Endothelial cell of umbilical vein (primary cell): ENCODE data around the gene NR2C2. TPM values are rescaled to one million over a fixed set of nuclear protein-coding genes. Genes with fewer than 3 reads are reported as not detected.

Experiments
- BruUV-seq: library from RNA; stranded (reverse); fragments of 400-500 nt; replicated peaks from 2 replicates; lab custom pipeline; 2021; lab: Mats Ljungman, UMichigan
- CTCF ChIA-PET: fragments of 300-600, 350-600 bp; sonication (Branson Sonifier 250); formaldehyde crosslinking; loops from one replicate; lab custom pipeline; 2021; ENCODE audit warnings: antibody characterized with exemption, inconsistent platforms; lab: Charles Lee
- POLR2A ChIA-PET: fragments of 300-600, 350-600 bp; sonication (Branson Sonifier 250); formaldehyde crosslinking; loops from one replicate; lab custom pipeline; 2021; ENCODE audit warnings: antibody characterized with exemption, inconsistent platforms; lab: Charles Lee
- DNase-seq: peaks from one replicate; pipeline ENCODE4 v3.0.0-alpha.2; 2011; ENCODE audit warnings: low read depth, low spot score
- FAIRE-seq: peaks from 2 replicates; lab custom pipeline; 2011; peaks lifted over from hg19 to GRCh38; lab: Jason Lieb, UNC
- H2AFZ ChIP-seq: 2 replicates; pipeline ENCODE4 v1.6.0; 2012; ENCODE audit warnings: low read depth, low read length, control low read depth, inconsistent platforms
- H3K27ac ChIP-seq: 2 replicates; pipeline ENCODE4 v1.5.1; 2011; ENCODE audit warnings: low read depth, mild to moderate bottlenecking, control low read depth, low read length, moderate library complexity; ENCODE audit not compliant: insufficient read depth
- H3K27me3 ChIP-seq, 2 experiments: 2 replicates each; pipeline versions ENCODE4 v1.6.0 to v1.6.1; 2011; ENCODE audit warnings: low read length in 2 of 2, mixed read lengths in 1 of 2; ENCODE audit not compliant: control insufficient read depth in 2 of 2, insufficient read depth in 2 of 2
- H3K36me3 ChIP-seq, 2 experiments: 2 replicates in 1 of 2; 3 replicates in 1 of 2; pipeline ENCODE4 v1.5.1; 2011; ENCODE audit warnings: low read length in 2 of 2, mild to moderate bottlenecking in 1 of 2, moderate library complexity in 1 of 2; ENCODE audit not compliant: control insufficient read depth in 2 of 2, insufficient read depth in 2 of 2; ENCODE audit errors: extremely low read depth in 1 of 2
- H3K4me1 ChIP-seq: 3 replicates; pipeline ENCODE4 v1.5.1; 2011; ENCODE audit warnings: mild to moderate bottlenecking, low read length; ENCODE audit not compliant: control insufficient read depth, insufficient read depth; ENCODE audit errors: extremely low read depth
- H3K4me2 ChIP-seq: 2 replicates; pipeline ENCODE4 v1.6.1; 2011; ENCODE audit warnings: low read length, control low read depth, mixed read lengths; ENCODE audit not compliant: insufficient read depth
- H3K4me3 ChIP-seq, 3 experiments: fragments of 200-600 bp in 1 of 3; sonication (generic), shearing (Covaris generic) in 1 of 3; replicated peaks in 1 of 3; 2 replicates each; pipeline ENCODE4 v1.5.1; 2011 to 2016; ENCODE audit warnings: control low read depth in 3 of 3, low read length in 3 of 3, mild to moderate bottlenecking in 2 of 3, inconsistent platforms in 1 of 3, low read depth in 1 of 3, moderate library complexity in 1 of 3; ENCODE audit not compliant: insufficient read depth in 1 of 3
- H3K79me2 ChIP-seq: 2 replicates; pipeline ENCODE4 v1.6.0; 2012; ENCODE audit warnings: low read length, inconsistent platforms; ENCODE audit not compliant: control insufficient read depth, insufficient read depth
- H3K9ac ChIP-seq: replicated peaks from 2 replicates; pipeline ENCODE3; 2011; ENCODE audit warnings: low read length, control low read depth; ENCODE audit not compliant: insufficient read depth; ENCODE audit errors: extremely low read depth
- H3K9me1 ChIP-seq: replicated peaks from 3 replicates; pipeline ENCODE4 v1.6.0; 2011; ENCODE audit warnings: mild to moderate bottlenecking, low read length; ENCODE audit not compliant: control insufficient read depth, insufficient read depth; ENCODE audit errors: extremely low read depth
- H3K9me3 ChIP-seq: replicated peaks from 2 replicates; pipeline ENCODE4 v1.5.1; 2012; ENCODE audit warnings: low read length, inconsistent platforms; ENCODE audit not compliant: control insufficient read depth, insufficient read depth
- H4K20me1 ChIP-seq: replicated peaks from 2 replicates; pipeline ENCODE3; 2011; ENCODE audit warnings: mild to moderate bottlenecking, low read length; ENCODE audit not compliant: control insufficient read depth, insufficient read depth; ENCODE audit errors: extremely low read depth
- EZH2 ChIP-seq: IDR thresholded peaks from 2 replicates; pipeline ENCODE4 v1.6.1; 2012; ENCODE audit warnings: borderline replicate concordance, low read depth, mild to moderate bottlenecking, moderate library complexity, low read length, inconsistent platforms; ENCODE audit not compliant: severe bottlenecking
- FOS ChIP-seq: IDR thresholded peaks from 2 replicates; pipeline ENCODE4 v1.6.1; 2011; ENCODE audit warnings: mild to moderate bottlenecking, low read length, moderate library complexity, borderline replicate concordance; ENCODE audit not compliant: insufficient read depth
- GATA2 ChIP-seq: IDR thresholded peaks from 2 replicates; pipeline ENCODE4 v1.7.0; 2011; ENCODE audit warnings: low read depth, mild to moderate bottlenecking, moderate library complexity, mixed read lengths, low read length; ENCODE audit not compliant: insufficient read length, insufficient read depth
- JUN ChIP-seq: IDR thresholded peaks from 2 replicates; pipeline ENCODE4 v1.6.1; 2011; ENCODE audit warnings: borderline replicate concordance, low read depth; ENCODE audit not compliant: insufficient read length, insufficient read depth
- MYC ChIP-seq: IDR thresholded peaks from one replicate; pipeline ENCODE4 v1.6.1; 2011; ENCODE audit warnings: mild to moderate bottlenecking, low read depth, low read length
- POLR2A ChIP-seq: IDR thresholded peaks from 2 replicates; pipeline ENCODE4 v1.6.1; 2012; ENCODE audit warnings: low read depth, mild to moderate bottlenecking, control low read depth, low read length
- POLR2AphosphoS5 ChIP-seq: IDR thresholded peaks from 2 replicates; pipeline ENCODE4 v1.6.1; 2012; ENCODE audit warnings: low read depth, mild to moderate bottlenecking, control low read depth, low read length, moderate library complexity; ENCODE audit not compliant: insufficient read depth
- dilution Hi-C: fragments of 300-500 bp; cut with MboI; formaldehyde crosslinking; loops from one replicate; pipeline ENCODE4 v1.15.0; 2019; ENCODE audit warnings: low sequenced_read_pairs; ENCODE audit not compliant: extremely low pct_ligation_motif_present
- intact Hi-C: fragments of 100-400 bp; cut with micrococcal nuclease; formaldehyde crosslinking; loops from one replicate; pipeline ENCODE4 v1.10.0; 2022
- polyA plus RNA-seq, 4 experiments: library from polyadenylated mRNA; depleted of rRNA in 3 of 4; stranded (reverse) in 3 of 4; unstranded in 1 of 4; fragments of >200 nt; gene quantifications; 2 replicates each; pipeline versions ENCODE4 v1.2.1 to v1.2.3, GENCODE V29; 2011 to 2012; ENCODE audit warnings: missing spikeins in 1 of 4
- total RNA-seq: library from RNA; stranded (reverse); gene quantifications from 2 replicates; pipeline ENCODE4 v1.2.3, GENCODE V29; 2021
- TF ChIP-seq, protein P1 (sequence below), 2 donors: IDR thresholded peaks; 1 replicate in 1 of 2; 2 replicates in 1 of 2; pipeline ENCODE4 v1.5.1; 2011; ENCODE audit warnings: low read length in 2 of 2, mild to moderate bottlenecking in 2 of 2, moderate library complexity in 2 of 2, control low read depth in 1 of 2, inconsistent platforms in 1 of 2, low read depth in 1 of 2; ENCODE audit not compliant: insufficient read depth in 1 of 2; ENCODE audit errors: extremely low read depth in 1 of 2
- TF ChIP-seq, protein P2 (sequence below): IDR thresholded peaks from 2 replicates; pipeline ENCODE4 v1.6.1; 2011; ENCODE audit not compliant: insufficient read depth, insufficient read length

The NR2C2 gene
- total and polyA plus RNA-seq, 2 donors (not counting 3 experiments of a cell fraction or from before 2014, with no cell fraction given) = 20.3 to 59.8 TPM

DNA sequence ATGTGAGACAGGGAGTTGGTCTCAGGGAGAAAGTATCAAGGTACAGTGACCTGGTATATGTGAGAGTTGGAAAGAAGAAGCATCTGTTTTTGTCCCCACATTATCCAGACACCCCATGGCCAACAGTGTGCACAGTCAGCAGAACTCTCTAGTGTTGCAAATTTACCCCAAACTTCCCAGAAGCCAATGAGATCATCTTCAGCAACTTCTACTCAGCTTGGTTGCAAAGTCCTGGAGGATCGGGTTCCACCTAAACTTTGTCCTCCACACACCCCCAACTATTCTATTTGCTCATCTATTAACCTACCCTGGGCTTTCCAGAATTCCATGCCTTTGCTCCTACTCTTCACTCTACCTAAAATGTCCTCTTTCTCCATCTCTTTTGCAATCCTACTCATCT is 135.9 kb downstream of the NR2C2 start:
- no peak overlapping the region for H3K9ac ChIP-seq
- ChIA-PET CTCF (no interaction called here), POLR2A (no interaction called here)
- no peaks in the 10 kb centered on the region for H3K4me1 ChIP-seq
- H2AFZ ChIP-seq = no peak overlapping the region
- H3K36me3 ChIP-seq = peaks cover 15 to 31% of the 10 kb centered on the region in 2 experiments
- H3K9me1 ChIP-seq = no peaks in the 10 kb centered on the region
- no peaks in the 10 kb centered on the region for H3K9me3 ChIP-seq
- no peak overlapping the region for H3K27ac ChIP-seq
- no peaks in the 10 kb centered on the region for H3K79me2 ChIP-seq
- H3K27me3 ChIP-seq = no peaks in the 10 kb centered on the region
- no peak for DNase-seq
- FAIRE-seq = no peak
- dilution Hi-C loops (no loop called here), intact Hi-C loops (no loop called here)
- H3K4me3 ChIP-seq = no peak overlapping the region
- TF ChIP-seq FOS (no peak), POLR2A (no peak), POLR2AphosphoS5 (no peak), GATA2 (no peak), EZH2 (no peak), MYC (no peak), JUN (no peak)
- TF ChIP-seq, protein P1, sequence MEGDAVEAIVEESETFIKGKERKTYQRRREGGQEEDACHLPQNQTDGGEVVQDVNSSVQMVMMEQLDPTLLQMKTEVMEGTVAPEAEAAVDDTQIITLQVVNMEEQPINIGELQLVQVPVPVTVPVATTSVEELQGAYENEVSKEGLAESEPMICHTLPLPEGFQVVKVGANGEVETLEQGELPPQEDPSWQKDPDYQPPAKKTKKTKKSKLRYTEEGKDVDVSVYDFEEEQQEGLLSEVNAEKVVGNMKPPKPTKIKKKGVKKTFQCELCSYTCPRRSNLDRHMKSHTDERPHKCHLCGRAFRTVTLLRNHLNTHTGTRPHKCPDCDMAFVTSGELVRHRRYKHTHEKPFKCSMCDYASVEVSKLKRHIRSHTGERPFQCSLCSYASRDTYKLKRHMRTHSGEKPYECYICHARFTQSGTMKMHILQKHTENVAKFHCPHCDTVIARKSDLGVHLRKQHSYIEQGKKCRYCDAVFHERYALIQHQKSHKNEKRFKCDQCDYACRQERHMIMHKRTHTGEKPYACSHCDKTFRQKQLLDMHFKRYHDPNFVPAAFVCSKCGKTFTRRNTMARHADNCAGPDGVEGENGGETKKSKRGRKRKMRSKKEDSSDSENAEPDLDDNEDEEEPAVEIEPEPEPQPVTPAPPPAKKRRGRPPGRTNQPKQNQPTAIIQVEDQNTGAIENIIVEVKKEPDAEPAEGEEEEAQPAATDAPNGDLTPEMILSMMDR (IDR thresholded peaks at IDR 0.05; ENCODE audit: extremely low read depth in 1 of 2, insufficient read depth in 1 of 2, low read depth in 1 of 2, low read length in 2 of 2) = no peak
- TF ChIP-seq, protein P2, sequence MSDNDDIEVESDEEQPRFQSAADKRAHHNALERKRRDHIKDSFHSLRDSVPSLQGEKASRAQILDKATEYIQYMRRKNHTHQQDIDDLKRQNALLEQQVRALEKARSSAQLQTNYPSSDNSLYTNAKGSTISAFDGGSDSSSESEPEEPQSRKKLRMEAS = no peak
- no peaks in the 10 kb centered on the region for H4K20me1 ChIP-seq
- BruUV-seq = no TSS peak
- H3K4me2 ChIP-seq = no peak overlapping the region
